Measurements from ENCODE around the gene RDH16.

DNA sequence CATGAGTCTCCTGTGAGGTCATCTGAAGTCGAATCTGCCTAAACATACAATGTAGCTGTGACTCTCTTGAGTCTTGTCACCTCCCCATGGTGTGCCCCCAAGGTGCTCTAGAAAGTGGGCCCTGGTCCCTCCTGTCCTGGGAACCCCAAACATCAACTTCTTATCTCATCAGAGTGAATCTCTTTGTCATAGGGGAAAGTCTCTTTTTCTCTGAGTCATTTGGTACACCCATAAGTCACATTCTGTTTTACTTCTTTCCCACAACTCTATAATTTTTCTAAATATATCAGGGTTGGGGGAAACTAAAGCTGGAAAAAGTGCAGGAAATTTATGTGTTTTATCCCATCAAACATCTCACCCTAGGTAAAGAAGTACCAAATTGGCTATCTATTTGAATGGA lies 36.1 kb downstream of the RDH16 start:
- no peak for TF ChIP-seq POLR2AphosphoS5 (IDR thresholded peaks at IDR 0.05)
- TF ChIP-seq, protein P1, sequence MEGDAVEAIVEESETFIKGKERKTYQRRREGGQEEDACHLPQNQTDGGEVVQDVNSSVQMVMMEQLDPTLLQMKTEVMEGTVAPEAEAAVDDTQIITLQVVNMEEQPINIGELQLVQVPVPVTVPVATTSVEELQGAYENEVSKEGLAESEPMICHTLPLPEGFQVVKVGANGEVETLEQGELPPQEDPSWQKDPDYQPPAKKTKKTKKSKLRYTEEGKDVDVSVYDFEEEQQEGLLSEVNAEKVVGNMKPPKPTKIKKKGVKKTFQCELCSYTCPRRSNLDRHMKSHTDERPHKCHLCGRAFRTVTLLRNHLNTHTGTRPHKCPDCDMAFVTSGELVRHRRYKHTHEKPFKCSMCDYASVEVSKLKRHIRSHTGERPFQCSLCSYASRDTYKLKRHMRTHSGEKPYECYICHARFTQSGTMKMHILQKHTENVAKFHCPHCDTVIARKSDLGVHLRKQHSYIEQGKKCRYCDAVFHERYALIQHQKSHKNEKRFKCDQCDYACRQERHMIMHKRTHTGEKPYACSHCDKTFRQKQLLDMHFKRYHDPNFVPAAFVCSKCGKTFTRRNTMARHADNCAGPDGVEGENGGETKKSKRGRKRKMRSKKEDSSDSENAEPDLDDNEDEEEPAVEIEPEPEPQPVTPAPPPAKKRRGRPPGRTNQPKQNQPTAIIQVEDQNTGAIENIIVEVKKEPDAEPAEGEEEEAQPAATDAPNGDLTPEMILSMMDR (IDR thresholded peaks at IDR 0.05 in 8 of 11, conservative IDR thresholded peaks at IDR 0.05 in 3 of 11): no peak
